HG03342 (cell line): ENCODE data around the gene INTS3.

Experiments used
- ATAC-seq: cut with Tn5 transposase; IDR thresholded peaks from one replicate; pipeline ENCODE4 v1.9.1; 2021; ENCODE audit warnings: mild to moderate bottlenecking, moderate library complexity; ENCODE audit not compliant: unreplicated experiment

Gene INTS3

DNA sequence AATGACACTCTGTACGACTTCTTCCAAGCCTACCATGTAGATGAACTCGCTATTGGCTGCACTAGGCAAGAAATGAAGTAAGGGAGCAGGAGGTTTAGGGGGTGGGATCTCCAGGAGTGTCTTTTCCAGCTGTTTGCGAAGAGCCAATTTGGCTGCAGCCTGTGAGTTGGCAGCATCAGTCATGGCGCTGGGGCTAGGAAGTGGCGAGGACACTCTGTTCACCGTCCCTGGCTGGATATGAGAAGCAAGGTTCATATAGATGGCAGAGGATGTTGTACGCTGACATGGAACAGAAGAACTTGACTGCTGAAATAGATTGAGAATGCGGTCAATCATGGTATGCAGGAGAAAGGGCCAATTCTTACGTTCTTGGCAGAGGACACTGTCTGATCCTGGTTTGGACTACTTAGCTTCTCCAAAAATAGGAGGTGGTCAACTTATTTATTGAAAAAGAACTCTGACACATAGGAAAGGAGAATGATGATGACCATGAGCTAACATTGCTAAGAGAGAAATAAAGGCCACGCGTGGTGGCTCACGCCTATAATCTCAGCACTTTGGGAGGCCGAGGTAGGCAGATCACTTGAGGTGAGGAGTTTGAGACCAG lies 88.5 kb downstream of the INTS3 start:
- ATAC-seq, result no peak

DNA sequence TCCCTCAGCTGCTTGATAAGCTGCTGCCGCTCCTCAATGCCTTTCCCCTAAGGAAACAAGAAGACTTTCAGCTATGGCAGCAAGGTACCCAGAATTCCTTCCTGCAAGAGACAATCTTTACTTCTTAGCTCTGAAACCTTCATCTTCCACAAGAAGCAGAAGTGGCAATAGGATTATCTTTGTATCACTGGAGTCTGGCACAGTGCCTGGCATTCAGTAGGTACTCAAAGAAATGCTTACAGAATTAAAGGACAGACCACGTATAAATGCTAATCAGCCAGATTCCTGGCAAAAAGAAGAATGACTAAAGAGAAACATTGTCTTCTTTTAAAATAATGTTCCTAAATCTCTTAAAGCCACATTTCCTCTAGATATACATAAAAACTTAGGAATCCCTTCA lies 91.0 kb downstream of the INTS3 start:
- no peak for ATAC-seq
